NCI-H1694 treated with DMSO at 0.1 percent for 48 hours (cell line): Measurements from ENCODE around the gene OR4N2.
"Not testable (repeated sequence)": the region's sequence is repeated elsewhere in the genome, so short reads cannot be mapped to it uniquely, and the experiment has no call there.

Source experiments
- DNase-seq: peaks from one replicate; lab custom pipeline; 2025; lab: John Stamatoyannopoulos, UW

The OR4N2 gene

GRCh38 chr14:19803470-19803869, at the start of gene OR4N2:
Gene OR4N2, plus strand, starts transcription at chr14:19803770. Its CDS starts 23,679 bp downstream, at chr14:19827449.
- not testable (repeated sequence) for DNase-seq

- DNase-seq: no peak
These were observed 49.4 kb upstream of the OR4N2 start for GRCh38 chr14:19754172-19754571.

- not testable (repeated sequence) for DNase-seq
These were observed 32.1 kb upstream of the OR4N2 start for GRCh38 chr14:19771491-19771890.

DNA sequence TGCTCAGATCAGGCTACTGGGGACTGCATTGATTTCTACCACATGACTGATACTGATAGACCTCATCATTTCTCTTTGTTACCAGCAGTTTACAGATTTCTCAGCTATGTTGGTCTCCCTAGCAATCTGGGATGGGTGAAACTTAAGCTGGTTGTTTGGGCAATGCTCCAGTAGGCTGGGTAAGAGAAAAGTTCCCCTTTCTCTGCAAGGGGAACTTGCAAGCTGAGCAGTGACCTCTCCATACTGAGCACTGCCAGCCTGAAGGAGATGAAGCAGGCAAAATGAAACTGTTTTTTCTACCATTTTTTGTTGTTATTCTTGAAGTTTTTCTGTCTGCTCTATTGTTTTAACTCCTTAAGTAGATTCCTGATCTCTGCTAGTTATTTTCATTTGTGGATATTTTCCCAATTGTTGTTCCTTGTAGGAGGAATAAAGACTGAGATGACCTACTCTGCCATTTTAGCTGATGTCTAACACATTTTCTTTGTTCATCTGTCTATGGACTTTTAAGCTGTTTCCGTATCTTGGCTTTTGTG, 31.6 kb upstream of the OR4N2 start:
- no peak for DNase-seq

- DNase-seq: not testable (repeated sequence)
These were observed 31.1 kb upstream of the OR4N2 start for GRCh38 chr14:19772454-19772853.

- DNase-seq: not testable (repeated sequence)
These were observed 30.4 kb upstream of the OR4N2 start, which contains the start of gene OR4M1 for GRCh38 chr14:19773204-19773603. Gene OR4M1, plus strand, starts transcription at chr14:19773504. Its CDS starts 6,819 bp downstream, at chr14:19780323.

- DNase-seq: no peak
These were observed 28.0 kb upstream of the OR4N2 start for GRCh38 chr14:19775587-19775986.

- DNase-seq: not testable (repeated sequence)
These were observed 17.7 kb upstream of the OR4N2 start for GRCh38 chr14:19785848-19786247.

DNA sequence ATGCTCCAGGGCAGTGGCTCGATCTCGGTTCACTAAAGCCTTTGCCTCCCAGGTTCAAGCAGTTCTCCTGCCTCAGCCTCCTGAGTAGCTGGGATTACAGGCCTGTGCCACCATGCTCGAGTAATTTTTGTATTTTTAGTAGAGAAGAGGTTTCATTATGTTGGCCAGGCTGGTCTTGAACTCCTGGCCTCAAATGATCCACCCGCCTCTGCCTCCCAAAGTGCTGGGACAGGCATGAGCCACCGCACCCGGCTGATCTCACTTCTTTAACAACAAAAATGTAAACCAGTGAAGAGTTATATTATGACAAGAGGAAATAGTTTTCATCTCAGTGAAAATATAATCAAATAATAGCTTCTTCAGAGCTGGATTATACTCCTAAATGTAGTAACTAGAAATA, 16.3 kb upstream of the OR4N2 start:
- DNase-seq: not testable (repeated sequence)

- not testable (repeated sequence) for DNase-seq
These were observed 15.4 kb upstream of the OR4N2 start for GRCh38 chr14:19788150-19788549.

DNA sequence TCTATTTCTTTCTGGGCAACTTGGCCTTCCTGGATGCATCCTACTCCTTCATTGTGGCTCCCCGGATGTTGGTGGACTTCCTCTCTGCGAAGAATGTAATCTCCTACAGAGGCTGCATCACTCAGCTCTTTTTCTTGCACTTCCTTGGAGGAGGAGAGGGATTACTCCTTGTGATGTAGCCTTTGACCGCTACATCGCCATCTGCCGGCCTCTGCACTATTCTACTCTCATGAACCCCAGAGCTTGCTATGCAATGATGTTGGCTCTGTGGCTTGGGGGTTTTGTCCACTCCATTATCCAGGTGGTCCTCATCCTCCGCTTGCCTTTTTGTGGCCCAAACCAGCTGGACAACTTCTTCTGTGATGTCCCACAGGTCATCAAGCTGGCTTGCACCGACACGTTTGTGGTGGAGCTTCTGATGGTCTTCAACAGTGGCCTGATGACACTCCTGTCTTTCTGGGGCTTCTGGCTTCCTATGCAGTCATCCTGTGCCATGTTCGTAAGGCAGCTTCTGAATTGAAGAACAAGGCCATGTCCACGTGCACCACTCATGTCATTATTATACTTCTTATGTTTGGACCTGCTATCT, 7.0 kb upstream of the OR4N2 start:
- not testable (repeated sequence) for DNase-seq

GRCh38 chr14:19799880-19800279, 3.7 kb upstream of the OR4N2 start:
- DNase-seq: no peak

DNA sequence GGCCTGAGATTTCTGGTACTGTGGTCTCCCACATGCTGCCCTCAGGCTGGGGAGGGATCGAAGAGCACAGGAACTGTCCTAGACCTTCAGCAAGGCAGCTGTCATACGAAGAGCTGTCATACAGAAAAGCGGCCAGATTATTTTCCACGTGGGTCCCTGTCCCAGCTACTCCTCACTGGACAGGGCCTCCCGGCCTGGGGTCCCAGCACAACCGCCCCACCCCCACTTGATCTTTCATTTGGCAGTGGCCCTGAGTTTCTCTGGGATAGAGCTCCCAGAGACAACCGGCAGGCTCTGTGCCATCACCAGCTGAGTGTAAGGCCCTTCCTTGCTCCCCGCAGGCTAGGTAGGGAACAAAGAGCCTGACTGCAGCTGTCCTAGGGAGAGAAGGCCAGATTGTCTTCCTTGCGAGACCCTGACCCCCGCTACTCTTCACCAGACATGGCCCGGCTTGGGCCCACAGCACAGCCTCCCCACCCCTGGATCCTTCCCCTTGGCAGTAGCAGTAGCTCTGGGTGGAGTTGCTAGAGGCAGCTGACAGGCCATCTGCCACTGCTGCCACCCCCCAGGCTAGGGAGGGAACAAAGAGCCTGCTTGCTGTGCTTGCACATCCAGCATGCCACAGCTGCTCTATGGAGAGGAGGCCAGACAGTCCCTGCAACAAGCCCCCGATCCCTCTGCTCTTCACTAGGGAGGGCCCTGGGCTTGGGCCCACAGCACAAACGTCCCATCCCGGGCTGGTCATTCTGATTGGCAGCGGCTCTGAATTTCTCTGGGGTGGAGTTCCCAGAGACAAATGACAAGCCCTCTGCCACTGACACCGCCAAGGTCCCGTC, 3.1 kb upstream of the OR4N2 start:
- peak; percentile 98 for DNase-seq

- DNase-seq: no peak
These were observed 2.5 kb upstream of the OR4N2 start for GRCh38 chr14:19801118-19801464.

DNA sequence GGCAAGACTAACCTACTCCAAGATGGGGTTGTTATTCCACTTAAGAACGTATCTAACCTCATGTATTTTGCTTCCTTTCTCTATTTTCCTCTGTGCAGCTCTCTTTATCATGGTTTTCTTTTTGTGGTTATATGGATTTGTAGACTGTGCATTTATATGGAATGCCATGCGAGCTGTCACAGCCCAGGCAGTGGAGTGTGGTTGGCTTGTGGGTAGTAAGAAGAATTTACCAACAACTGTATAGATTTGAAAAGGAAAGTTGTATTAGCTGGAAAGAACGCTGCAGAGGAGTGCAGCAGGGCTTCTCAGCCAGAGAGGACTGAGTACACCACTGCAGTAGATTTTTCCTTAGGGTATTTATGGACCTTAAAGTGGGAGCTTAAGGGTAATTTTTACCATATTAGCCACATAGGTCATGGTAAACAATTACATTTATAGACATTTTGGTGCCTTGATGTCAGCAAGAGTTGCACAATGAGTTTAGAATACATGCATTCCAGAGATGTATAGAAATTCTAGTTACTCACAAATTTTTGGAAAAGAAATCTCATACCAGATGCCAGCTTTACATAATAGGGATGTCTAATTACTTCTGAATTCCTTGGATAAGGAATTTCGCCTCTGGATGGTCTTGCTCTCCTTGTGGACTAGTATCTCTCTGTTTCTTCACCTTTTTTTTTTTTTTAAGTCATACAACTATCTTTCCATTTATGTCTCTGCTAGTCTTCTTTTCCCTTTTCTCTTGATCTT, 9.8 kb downstream of the OR4N2 start:
- not testable (repeated sequence) for DNase-seq

- DNase-seq: not testable (repeated sequence)
These were observed 16.3 kb downstream of the OR4N2 start for GRCh38 chr14:19819879-19820278.

DNA sequence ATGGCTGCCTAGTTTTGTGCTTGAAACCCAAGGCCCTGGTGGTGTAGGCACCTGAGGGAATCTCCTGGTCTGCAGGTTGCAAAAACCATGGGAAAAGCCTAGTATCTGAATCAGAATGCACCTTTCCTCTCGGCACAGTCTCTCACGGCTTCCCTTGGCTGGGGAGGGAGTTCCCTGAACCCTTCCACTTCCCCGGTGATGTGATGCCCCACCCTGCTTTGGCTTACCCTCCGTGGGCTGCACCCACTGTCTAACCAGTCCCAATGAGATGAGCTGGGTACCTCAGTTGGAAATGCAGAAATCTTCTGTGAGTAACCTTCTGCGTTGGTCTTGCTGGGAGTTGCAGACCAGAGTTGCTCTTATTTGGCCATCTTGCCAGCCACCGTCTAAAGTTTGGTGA, 17.4 kb downstream of the OR4N2 start:
- DNase-seq: not testable (repeated sequence)

DNA sequence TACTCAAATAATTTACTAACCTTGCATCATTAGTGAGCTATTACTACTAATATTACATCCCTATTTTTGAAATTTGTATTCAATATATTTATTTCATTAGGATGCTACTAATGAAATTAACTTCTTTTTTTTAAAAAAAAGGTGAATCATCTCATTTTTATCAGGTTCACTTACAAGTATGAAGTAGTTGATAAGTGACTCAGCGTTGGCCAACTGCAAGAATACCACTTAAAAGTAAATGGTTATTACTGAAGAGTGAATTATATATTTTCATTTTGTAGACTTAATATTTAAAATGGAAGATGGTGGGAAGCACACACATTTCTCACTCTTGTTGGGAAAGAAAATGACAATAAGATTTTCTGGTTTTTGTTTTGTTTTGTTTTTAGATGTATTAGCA, 19.6 kb downstream of the OR4N2 start:
- no peak for DNase-seq

GRCh38 chr14:19823765-19824164, 20.2 kb downstream of the OR4N2 start:
- DNase-seq: no peak

DNA sequence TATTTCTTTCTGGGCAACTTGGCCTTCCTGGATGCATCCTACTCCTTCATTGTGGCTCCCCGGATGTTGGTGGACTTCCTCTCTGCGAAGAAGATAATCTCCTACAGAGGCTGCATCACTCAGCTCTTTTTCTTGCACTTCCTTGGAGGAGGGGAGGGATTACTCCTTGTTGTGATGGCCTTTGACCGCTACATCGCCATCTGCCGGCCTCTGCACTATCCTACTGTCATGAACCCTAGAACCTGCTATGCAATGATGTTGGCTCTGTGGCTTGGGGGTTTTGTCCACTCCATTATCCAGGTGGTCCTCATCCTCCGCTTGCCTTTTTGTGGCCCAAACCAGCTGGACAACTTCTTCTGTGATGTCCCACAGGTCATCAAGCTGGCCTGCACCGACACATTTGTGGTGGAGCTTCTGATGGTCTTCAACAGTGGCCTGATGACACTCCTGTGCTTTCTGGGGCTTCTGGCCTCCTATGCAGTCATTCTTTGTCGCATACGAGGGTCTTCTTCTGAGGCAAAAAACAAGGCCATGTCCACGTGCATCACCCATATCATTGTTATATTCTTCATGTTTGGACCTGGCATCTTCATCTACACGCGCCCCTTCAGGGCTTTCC, 24.2 kb downstream of the OR4N2 start:
- not testable (repeated sequence) for DNase-seq

- DNase-seq: peak; percentile 50
These were observed 24.7 kb downstream of the OR4N2 start for GRCh38 chr14:19828314-19828713.
